GM12892 (cell line): Measurements from ENCODE around the gene PLXNC1.

Experiments
- DNase-seq: peaks from one replicate; pipeline ENCODE4 v3.0.0; 2011; ENCODE audit not compliant: insufficient read length
- FAIRE-seq: peaks from 2 replicates; lab custom pipeline; 2011; peaks lifted over from hg19 to GRCh38; lab: Jason Lieb, UNC
- POLR2A ChIP-seq: IDR thresholded peaks from 2 replicates; pipeline ENCODE4 v1.6.1; 2011; ENCODE audit warnings: low read depth, low read length, control low read depth
- POLR2AphosphoS5 ChIP-seq: IDR thresholded peaks from 2 replicates; pipeline ENCODE4 v1.6.1; 2011; ENCODE audit warnings: low read depth, low read length, control low read depth
- TAF1 ChIP-seq: IDR thresholded peaks from 2 replicates; pipeline ENCODE4 v1.6.1; 2011; ENCODE audit warnings: low read depth, mild to moderate bottlenecking, control low read depth, low read length, borderline replicate concordance

The PLXNC1 gene

DNA sequence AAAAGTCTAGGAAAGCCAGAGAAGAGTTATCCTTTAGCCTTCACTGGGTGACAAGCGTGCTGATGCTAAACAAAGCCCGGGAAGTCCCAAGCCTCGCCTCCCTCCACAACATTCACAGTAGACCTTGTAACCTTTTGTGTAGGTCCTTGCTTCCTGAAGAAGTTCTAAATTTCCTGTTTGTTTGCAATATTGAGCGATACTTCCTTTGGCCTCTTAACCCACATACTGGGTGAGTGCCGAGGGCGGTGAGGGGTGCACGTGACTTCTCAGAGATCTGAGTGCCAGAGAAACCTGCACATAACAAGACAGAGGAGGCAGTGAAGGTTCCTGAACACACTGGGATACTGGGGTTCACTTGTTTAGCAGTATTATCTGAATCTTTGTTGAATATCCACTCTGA lies 134.3 kb downstream of the PLXNC1 start:
- DNase-seq (no peak), FAIRE-seq (peak; percentile 40)
- TF ChIP-seq TAF1, result no peak
- TF ChIP-seq POLR2AphosphoS5, result no peak
- TF ChIP-seq POLR2A, result no peak

DNA sequence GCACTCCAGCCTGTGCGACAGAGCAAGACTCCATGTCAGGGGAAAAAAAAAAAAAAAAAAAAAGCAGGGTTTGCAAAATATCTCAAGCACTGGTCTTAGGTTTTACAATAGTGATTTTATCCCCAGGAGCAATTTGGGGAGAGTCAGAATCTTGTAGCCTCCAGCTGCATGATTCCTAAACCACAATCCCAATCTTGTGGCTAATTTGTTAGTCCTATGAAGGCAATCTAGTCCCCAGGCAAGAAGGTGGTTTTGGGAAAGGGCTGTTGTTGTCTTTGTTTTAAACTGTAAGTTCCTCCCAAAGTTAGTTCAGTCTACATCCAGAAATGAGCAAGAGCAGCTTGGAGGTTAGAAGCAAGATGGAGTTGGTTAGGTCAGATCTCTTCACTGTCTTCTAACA lies 135.7 kb downstream of the PLXNC1 start:
- FAIRE-seq, result no peak
- DNase-seq, result no peak
- TF ChIP-seq TAF1, result no peak
- no peak for TF ChIP-seq POLR2A
- TF ChIP-seq POLR2AphosphoS5, result no peak

DNA sequence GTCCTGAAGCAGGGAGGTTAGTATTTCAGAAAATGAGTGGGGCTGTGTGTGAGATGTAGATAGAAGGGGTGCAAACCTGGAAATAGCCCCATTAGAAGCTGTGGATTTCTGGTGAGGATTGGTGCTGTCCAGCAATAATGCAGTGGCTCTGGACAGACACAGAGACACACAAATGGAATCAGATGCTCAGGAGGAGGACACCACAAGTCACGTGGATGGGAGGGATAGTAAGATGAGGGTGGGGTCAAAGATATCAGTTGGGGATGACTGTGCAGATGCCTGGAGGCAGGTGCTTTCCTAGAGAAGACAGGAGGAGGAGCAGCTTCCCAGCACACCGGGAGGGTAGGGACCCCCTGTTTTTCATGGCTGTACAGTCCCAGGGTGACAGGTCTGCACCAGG lies 136.5 kb downstream of the PLXNC1 start:
- FAIRE-seq (no peak), DNase-seq (no peak)
- TF ChIP-seq TAF1 (no peak), POLR2AphosphoS5 (no peak)

DNA sequence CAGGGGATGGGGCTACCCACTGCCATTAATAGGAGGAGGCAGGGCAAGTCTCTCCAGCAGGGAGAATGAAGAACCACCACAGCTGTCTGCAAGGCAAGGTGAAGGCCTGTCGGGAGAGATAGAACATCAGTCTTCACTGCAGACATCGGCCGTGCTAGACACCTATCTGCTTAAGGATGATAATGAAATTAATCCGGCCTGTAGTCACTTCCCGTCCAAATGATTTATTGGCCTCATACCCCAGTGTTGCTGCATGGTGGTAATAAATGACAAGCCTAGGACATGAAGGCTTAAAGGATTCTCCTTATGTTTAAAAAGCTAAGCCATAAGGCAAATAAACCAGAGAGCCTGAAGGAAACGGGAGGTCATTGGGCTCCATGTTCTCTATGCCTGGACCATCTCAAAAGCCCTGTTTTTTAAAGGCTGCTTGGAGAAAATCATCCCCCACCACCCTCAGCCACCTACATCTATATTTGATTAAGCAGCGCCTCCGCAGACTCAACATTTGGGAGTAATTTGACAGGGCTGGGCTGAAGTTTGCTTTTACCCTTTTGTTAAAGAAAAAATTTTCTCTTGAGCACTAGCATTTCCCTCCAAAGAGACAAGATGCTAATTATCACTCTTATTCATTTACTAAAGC lies 137.7 kb downstream of the PLXNC1 start:
- DNase-seq (no peak), FAIRE-seq (no peak)
- TF ChIP-seq TAF1, result no peak
- no peak for TF ChIP-seq POLR2A
- TF ChIP-seq POLR2AphosphoS5, result no peak

- DNase-seq, result no peak
- TF ChIP-seq TAF1, result no peak
- TF ChIP-seq POLR2AphosphoS5, result no peak
- TF ChIP-seq POLR2A, result no peak
- FAIRE-seq, result no peak
These were observed 138.3 kb downstream of the PLXNC1 start for GRCh38 chr12:94286583-94287244.

DNA sequence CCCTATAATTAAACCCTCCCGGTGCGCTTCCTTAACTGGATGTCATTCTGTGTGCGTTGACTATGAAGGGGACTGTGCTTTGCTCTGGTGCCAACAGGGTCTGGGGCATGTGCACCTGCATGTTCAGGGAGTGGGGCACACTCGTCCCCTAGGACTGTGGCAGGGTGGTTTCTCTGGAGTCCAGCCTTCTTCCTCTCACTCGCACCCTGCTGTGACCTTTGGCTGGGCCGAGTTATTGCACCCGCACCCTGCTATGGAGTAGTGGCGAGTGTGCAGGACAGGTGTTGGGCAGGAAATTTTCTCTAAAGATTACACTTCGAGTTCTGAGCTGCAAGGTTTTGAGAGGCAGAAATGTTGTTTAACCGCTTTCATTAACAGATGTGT lies 138.9 kb downstream of the PLXNC1 start:
- FAIRE-seq (no peak), DNase-seq (no peak)
- TF ChIP-seq POLR2AphosphoS5 (no peak), POLR2A (no peak)

GRCh38 chr12:94289461-94290312 lies 141.3 kb downstream of the PLXNC1 start:
- TF ChIP-seq POLR2AphosphoS5 (no peak), TAF1 (no peak), POLR2A (no peak)
- FAIRE-seq, result no peak
- DNase-seq, result no peak

- FAIRE-seq (no peak), DNase-seq (no peak)
- no peak for TF ChIP-seq TAF1
- no peak for TF ChIP-seq POLR2AphosphoS5
These were observed 142.0 kb downstream of the PLXNC1 start for GRCh38 chr12:94290353-94290752.

- TF ChIP-seq POLR2A (no peak), TAF1 (no peak), POLR2AphosphoS5 (no peak)
- DNase-seq, result no peak
- no peak for FAIRE-seq
These were observed 148.8 kb downstream of the PLXNC1 start for GRCh38 chr12:94297096-94297699.

- TF ChIP-seq POLR2A (no peak), POLR2AphosphoS5 (no peak), TAF1 (no peak)
- no peak for DNase-seq
- FAIRE-seq, result no peak
These were observed 149.6 kb downstream of the PLXNC1 start for GRCh38 chr12:94297876-94298505.

- TF ChIP-seq TAF1, result no peak
- no peak for TF ChIP-seq POLR2AphosphoS5
- no peak for TF ChIP-seq POLR2A
- DNase-seq (no peak), FAIRE-seq (no peak)
These were observed 151.5 kb downstream of the PLXNC1 start for GRCh38 chr12:94299846-94300245.
